BJ (cell line): ENCODE data around the gene SOX6. TPM values are rescaled to one million over a fixed set of nuclear protein-coding genes. Genes with fewer than 3 reads are reported as not detected.

Experiments
- CTCF ChIA-PET: fragments of 350-600 bp; formaldehyde crosslinking; extraction: SDS; loops from one replicate; lab custom pipeline; 2021; ENCODE audit warnings: antibody characterized with exemption, inconsistent platforms; lab: Yijun Ruan, JAX
- POLR2A ChIA-PET: fragments of 300-600 bp; sonication (Branson Sonifier 250); formaldehyde crosslinking; extraction: SDS; loops from one replicate; lab custom pipeline; 2021; ENCODE audit warnings: antibody characterized with exemption; lab: Charles Lee
- DNase-seq: peaks from one replicate; pipeline ENCODE4 v3.0.0-alpha.2; 2011; ENCODE audit warnings: low read depth
- H3K27me3 ChIP-seq: 2 replicates; pipeline ENCODE4 v1.6.0; 2011; ENCODE audit warnings: low read length; ENCODE audit not compliant: control insufficient read depth, insufficient read depth
- H3K36me3 ChIP-seq: 2 replicates; pipeline ENCODE4 v1.5.1; 2011; ENCODE audit warnings: low read length; ENCODE audit not compliant: control insufficient read depth, insufficient read depth
- H3K4me3 ChIP-seq: 2 replicates; pipeline ENCODE4 v1.5.1; 2011; ENCODE audit warnings: low read depth, mild to moderate bottlenecking, control low read depth, low read length
- CTCF ChIP-seq: IDR thresholded peaks from 2 replicates; pipeline ENCODE4 v1.5.1; 2011; ENCODE audit warnings: low read depth, mild to moderate bottlenecking, control low read depth, inconsistent platforms, low read length, moderate library complexity; ENCODE audit not compliant: insufficient read depth
- polyA plus RNA-seq: library from polyadenylated mRNA; depleted of rRNA; stranded (reverse); fragments of >200 nt; gene quantifications from 2 replicates; pipeline ENCODE4 v1.2.3, GENCODE V29; 2011

Gene SOX6
- polyA plus RNA-seq, 1 experiment, result 1.9 TPM

GRCh38 chr11:16013242-16013641 lies 343.1 kb downstream of the SOX6 start:
- POLR2A ChIA-PET, result no interaction called here
- CTCF ChIA-PET, result no interaction called here

GRCh38 chr11:16012125-16012751 lies 344.1 kb downstream of the SOX6 start:
- TF ChIP-seq CTCF, result no peak
- Histone ChIP-seq H3K36me3 (no peaks in the 10 kb centered on the region), H3K4me3 (no peak overlapping the region), H3K27me3 (no peaks in the 10 kb centered on the region; the same call in 1 of the 2 replicates)
- no peak for DNase-seq
- CTCF ChIA-PET, result interaction anchor here (0.7 kb wide), 1 partner anchor 602 kb away, joined by 3 read pairs; no protein-coding TSS in a partner anchor
- POLR2A ChIA-PET, result no interaction called here

More at GRCh38 chr11:16013242-16013641, 343.1 kb downstream of the SOX6 start:
- Histone ChIP-seq H3K4me3 (no peak overlapping the region), H3K36me3 (no peaks in the 10 kb centered on the region), H3K27me3 (no peaks in the 10 kb centered on the region; the same call in 1 of the 2 replicates)
- no peak for DNase-seq
- no peak for TF ChIP-seq CTCF

- no peak for DNase-seq
- CTCF ChIA-PET, result interaction anchor here (0.7 kb wide), 1 partner anchor 159 kb away, joined by 3 read pairs; no protein-coding TSS in a partner anchor
- no peaks in the 10 kb centered on the region for H3K36me3 ChIP-seq
- H3K4me3 ChIP-seq, result no peak overlapping the region
- no peaks in the 10 kb centered on the region; the same call in 1 of the 2 replicates for H3K27me3 ChIP-seq
- no peak for TF ChIP-seq CTCF
- POLR2A ChIA-PET, result no interaction called here
Measured at GRCh38 chr11:16011396-16011795, 344.9 kb downstream of the SOX6 start.

- no peaks in the 10 kb centered on the region for H3K36me3 ChIP-seq
- TF ChIP-seq CTCF, result no peak
- POLR2A ChIA-PET, result no interaction called here
- no peak overlapping the region for H3K4me3 ChIP-seq
- CTCF ChIA-PET, result interaction anchor here (1.2 kb wide), 1 partner anchor 11 kb away, joined by 3 read pairs; no protein-coding TSS in a partner anchor
- DNase-seq, result no peak
- H3K27me3 ChIP-seq, result no peaks in the 10 kb centered on the region; the same call in 1 of the 2 replicates
Measured at GRCh38 chr11:16009021-16009420, 347.3 kb downstream of the SOX6 start.

- Histone ChIP-seq H3K27me3 (no peaks in the 10 kb centered on the region; the same call in 1 of the 2 replicates), H3K4me3 (no peak overlapping the region), H3K36me3 (no peaks in the 10 kb centered on the region)
- TF ChIP-seq CTCF, result no peak
- POLR2A ChIA-PET, result no interaction called here
- DNase-seq, result no peak
- CTCF ChIA-PET, result no interaction called here
Measured at GRCh38 chr11:16007514-16007913, 348.8 kb downstream of the SOX6 start.
